ENCODE data around the gene CEP112.

The CEP112 gene

GRCh38 chr17:65925606-65926307 is 266.2 kb downstream of the CEP112 start:
- DNase-seq (ENCODE audit: low spot score) = no peak

DNA sequence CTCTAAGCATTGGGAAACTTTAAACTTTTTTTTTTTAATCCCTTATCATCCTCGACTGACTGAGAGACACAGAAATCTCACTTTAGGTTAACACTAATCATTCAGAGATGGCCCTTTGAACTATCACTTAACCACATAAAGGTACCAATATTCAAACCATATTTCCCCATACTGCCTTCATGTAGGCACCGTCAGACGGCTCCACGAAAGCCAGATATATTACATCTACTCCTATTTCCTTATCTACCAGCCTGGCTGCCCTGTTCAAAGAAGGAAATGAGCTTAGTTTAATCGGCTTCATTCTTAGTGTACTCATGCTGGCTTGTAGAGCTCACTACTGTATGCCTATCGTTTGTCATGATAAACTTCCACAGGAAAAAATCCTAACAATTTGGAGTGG is 270.9 kb downstream of the CEP112 start:
- no peak for DNase-seq (ENCODE audit: low spot score)

- DNase-seq (ENCODE audit: low spot score) = no peak
These were observed 273.0 kb downstream of the CEP112 start for GRCh38 chr17:65918916-65919315.

DNA sequence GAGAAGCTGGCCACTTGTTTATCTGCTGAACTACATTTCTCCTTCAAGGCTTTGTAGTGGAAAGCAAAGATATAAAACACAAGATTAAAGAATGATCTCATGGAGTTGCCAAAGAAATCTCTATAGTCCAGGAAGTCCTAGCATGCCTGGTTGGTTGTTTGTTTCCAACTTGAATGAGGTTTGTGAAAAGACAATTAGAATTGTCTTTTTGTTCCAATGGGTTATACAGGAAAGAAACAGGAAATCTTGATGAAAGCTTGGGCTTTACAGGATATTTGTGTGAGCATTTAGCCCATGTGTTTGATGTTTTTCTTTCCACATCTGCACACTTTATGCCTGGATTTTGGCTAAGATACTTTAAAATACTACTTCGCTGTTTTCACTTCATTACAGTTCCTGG is 273.4 kb downstream of the CEP112 start:
- no peak for DNase-seq (ENCODE audit: low spot score)

DNA sequence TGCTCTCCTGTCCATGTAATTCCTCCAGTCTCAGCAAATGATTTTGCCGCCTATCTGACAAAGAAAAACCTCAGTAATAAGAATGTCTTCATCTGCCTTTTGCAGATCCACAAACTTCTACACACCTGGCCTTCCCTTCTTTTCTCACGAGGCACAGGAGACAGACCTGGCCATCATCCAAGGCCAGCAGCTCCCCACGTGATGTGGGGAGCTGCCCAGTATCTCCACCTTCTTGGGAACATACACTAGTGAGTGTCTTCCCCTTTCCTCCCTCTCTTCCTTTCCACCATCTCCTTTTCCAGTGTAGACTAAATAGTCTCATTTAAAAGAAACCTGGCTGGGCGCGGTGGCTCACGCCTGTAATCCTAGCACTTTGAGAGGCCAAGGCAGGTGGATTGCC is 274.4 kb downstream of the CEP112 start:
- no peak for DNase-seq (ENCODE audit: low spot score)

- DNase-seq (ENCODE audit: low spot score) = no peak
These were observed 275.5 kb downstream of the CEP112 start for GRCh38 chr17:65916425-65916824.

DNA sequence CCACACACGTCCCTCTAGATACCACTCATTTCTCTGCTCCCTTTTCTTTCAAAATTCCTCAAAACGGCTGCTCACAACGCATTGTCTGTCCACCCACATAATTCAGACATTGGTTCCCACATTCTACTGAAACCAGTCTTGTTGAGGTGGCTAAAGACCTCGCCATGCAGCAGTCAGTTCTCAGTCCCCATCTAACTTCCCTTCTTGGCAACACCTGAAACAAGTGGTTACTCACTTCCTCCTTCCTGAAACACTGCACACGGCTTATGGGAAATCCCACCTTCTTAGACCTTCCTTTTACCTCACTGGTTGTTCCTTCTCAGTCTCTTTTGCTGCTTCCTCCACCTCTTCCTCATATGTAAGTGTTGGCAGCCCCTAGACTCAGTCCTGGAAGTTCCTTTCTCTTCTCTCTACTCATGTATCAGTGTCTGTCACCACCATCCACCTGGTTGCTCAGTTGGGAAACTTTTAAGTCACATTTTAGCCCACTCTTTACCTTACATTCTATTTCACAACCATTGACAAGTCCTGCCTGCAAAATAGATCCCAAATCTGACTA is 277.1 kb downstream of the CEP112 start:
- no peak for DNase-seq (ENCODE audit: low spot score)

- DNase-seq (ENCODE audit: low spot score) = no peak
These were observed 278.5 kb downstream of the CEP112 start for GRCh38 chr17:65913326-65913850.

DNA sequence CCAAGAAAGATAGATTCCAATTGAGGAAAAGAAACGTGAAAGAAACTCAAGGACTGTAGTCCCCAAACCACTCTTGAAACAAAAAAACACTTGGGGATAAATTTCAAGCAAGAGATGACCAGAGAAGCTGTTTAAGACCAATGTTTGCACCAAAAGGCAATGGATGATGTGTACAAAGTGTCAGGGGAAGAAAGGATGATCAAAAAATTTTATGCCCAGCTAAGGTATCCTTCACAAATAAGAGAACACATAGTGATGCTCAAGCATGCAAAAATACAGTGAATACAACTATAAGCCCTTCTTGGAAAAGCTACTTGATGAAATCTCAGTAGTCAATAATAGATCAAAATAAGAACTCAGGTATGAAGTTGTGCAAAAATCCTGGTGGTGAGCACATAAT is 281.1 kb downstream of the CEP112 start:
- no peak for DNase-seq (ENCODE audit: low spot score)

GRCh38 chr17:65902831-65903522 is 289.0 kb downstream of the CEP112 start:
- no peak for DNase-seq (ENCODE audit: low spot score)

- DNase-seq (ENCODE audit: low spot score) = no peak
These were observed 289.8 kb downstream of the CEP112 start for GRCh38 chr17:65902155-65902554.

- DNase-seq (ENCODE audit: low spot score) = no peak
These were observed 290.5 kb downstream of the CEP112 start for GRCh38 chr17:65901394-65901793.

DNA sequence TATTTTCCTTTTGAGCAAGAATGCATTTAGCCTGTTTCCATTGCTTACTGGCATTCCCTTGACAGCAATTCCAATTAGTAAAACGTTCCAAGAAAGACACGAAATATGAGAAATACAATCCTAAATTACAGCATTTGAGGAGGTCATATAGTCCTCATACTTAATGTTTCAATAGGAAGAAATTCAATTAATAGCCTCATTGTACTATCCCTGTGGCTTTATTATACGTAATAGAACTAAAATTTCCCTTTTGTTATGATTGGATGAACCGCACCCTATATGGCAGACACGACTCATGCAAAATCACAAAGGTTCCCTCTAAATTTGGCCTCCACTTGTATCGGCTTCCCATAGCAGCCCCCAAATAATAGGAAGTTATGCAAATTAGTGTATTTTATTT is 291.7 kb downstream of the CEP112 start:
- DNase-seq (ENCODE audit: low spot score) = no peak

DNA sequence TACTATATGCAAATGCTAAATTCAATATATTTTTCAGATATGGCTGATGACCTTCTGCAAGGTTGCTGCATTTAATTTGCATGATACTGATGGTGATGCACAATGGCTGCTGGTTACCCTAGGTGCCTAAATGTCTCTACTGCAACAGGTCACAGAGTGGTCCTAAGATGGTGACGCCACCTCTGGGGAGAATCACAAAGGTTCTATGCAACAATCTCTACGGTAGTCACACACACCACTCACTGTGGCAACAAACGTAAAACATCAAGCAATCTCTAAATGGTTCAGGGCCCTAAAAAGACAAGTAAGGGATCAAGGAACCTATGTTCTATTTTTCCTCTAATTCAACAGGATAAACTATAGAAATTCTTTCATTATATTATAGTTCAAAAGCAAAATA is 293.3 kb downstream of the CEP112 start:
- DNase-seq (ENCODE audit: low spot score) = no peak

DNA sequence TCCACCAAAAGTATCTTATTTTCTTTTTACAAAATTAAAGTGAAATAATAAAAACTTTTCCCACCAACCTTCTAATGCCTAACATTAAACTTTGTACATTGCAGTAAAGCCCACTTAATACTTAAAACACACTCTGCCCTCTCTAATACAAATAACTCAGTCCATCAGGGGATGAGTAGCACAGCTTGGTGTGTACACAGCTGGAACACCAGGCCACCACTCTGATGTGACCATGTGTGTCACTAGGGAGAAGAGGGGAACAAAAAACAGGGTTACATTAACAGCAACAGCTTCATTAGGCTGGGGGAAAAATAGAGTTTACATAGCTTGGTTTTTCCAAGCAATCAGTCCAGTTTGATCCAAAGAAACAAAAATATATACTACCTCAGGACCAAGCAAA is 295.0 kb downstream of the CEP112 start:
- no peak for DNase-seq (ENCODE audit: low spot score)

DNA sequence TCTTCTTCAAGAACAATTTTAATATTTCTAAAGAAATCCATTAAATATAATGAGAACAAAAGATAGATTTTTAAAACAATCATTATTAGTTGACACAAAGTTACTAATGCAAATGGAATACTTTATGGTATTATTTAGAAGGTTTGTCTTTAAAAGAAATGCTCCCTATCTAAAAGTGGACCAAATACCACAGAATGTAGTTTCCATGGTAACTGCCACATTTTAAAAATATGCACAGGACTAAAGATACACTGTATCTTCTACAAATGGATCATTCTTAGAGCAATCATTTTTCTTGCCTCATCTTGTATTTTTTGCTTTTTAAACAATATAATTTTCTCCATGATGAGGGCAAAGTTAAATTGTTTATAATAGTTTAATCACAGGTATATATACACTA is 296.0 kb downstream of the CEP112 start:
- no peak for DNase-seq (ENCODE audit: low spot score)

DNA sequence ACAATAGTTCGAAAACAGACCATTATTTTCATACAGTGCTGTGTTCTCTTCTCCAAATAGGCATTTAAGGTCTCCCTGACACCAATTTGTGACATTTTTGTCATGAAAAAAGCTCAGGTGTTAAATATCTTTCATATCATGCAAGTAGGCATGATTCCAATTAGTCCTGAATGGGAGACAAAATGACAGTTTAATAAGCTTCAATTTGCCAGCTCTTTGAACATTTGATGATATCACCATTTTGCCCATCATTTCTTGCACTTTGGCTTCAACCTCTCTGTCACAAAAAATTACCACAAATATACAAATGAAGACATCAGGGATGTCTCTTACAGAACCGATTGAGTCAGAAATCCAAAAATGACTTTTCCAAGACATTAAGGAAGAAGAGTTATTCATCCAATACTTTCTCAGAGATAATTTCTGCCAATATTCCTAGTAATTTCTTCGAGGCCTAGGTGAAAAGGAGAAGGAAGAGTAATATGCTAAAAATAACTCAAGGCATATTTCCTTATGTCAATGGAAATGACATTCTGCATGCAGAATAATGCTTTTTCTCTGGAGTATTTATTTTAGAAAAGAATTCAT is 298.1 kb downstream of the CEP112 start:
- no peak for DNase-seq (ENCODE audit: low spot score)

GRCh38 chr17:65892912-65893377 is 299.0 kb downstream of the CEP112 start:
- no peak for DNase-seq (ENCODE audit: low spot score)

DNA sequence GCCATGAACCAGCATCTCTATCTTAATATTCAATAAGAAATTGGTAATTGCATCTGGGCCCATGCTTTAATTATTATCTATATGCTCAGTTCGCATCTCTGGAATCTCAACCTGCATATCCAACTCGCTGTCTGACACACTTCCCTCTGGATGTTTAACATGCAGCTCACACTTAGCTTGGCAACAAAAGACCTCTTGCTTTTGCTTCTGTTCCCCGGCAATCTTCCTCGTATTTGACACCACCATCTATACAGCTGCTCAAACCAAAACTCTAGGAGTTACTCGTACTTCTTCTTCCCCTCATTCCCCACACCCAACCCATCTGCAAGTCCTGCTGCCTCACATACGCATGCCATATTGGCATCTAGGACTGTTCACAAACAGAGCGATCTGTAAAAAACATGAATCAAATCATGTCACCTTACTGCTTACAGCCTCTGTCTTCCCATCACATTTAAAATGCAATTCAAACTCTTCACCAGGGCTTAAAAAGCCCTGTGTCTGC is 300.6 kb downstream of the CEP112 start:
- no peak for DNase-seq (ENCODE audit: low spot score)

DNA sequence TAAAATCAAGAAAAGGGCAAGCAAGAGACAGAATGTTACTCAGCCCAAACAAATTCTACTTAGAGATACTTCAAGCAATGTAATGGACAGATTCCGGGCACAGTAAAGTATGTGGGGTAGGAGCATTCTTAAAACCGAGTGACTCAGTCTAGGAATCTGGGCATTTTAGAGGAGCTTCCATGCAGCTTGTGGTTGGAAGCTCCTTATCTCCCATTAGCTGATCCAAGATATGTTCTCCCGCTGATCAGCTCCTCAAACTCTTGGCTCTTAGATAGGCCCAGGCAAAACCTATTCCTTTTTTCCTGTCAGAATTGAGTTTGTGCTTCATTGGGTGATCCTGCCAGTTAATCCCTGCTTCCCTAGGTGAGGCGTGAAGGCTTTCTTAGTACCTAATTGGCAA is 303.3 kb downstream of the CEP112 start:
- DNase-seq (ENCODE audit: low spot score) = no peak

- DNase-seq (ENCODE audit: low spot score) = no peak
These were observed 305.4 kb downstream of the CEP112 start for GRCh38 chr17:65886315-65887245.

Measured in CD4-positive, alpha-beta T cell treated with Interleukin-2 at 100 ng/mL for 4 hours (primary cell).